ENCODE measurements around the gene RNF126.
"Not testable (repeated sequence)": the region's sequence is repeated elsewhere in the genome, so short reads cannot be mapped to it uniquely, and the experiment has no call there.

RNF126 gene

GRCh38 chr19:624433-625109 is 38.4 kb downstream of the RNF126 start:
- DNase-seq: no peak

- DNase-seq: no peak
These were observed 39.0 kb downstream of the RNF126 start for GRCh38 chr19:623974-624373.

GRCh38 chr19:623175-623916 is 39.7 kb downstream of the RNF126 start:
- DNase-seq: no peak

- DNase-seq: no peak
These were observed 40.3 kb downstream of the RNF126 start for GRCh38 chr19:622666-623065.

- no peak for DNase-seq
These were observed 41.2 kb downstream of the RNF126 start for GRCh38 chr19:621819-622218.

- DNase-seq: not testable (repeated sequence)
These were observed 41.8 kb downstream of the RNF126 start for GRCh38 chr19:621191-621590.

GRCh38 chr19:620166-620862 is 42.7 kb downstream of the RNF126 start:
- DNase-seq: no peak

GRCh38 chr19:619286-620002 is 43.6 kb downstream of the RNF126 start:
- no peak for DNase-seq

GRCh38 chr19:618674-619285 is 44.2 kb downstream of the RNF126 start:
- DNase-seq: no peak

GRCh38 chr19:618247-618619 is 44.8 kb downstream of the RNF126 start:
- no peak for DNase-seq

GRCh38 chr19:617551-618246 is 45.3 kb downstream of the RNF126 start:
- no peak for DNase-seq

GRCh38 chr19:616747-617526 is 46.1 kb downstream of the RNF126 start:
- DNase-seq: no peak

- DNase-seq: no peak
These were observed 46.8 kb downstream of the RNF126 start for GRCh38 chr19:616062-616700.

- DNase-seq: no peak
These were observed 47.4 kb downstream of the RNF126 start for GRCh38 chr19:615619-616018.

GRCh38 chr19:613732-614567 is 49.1 kb downstream of the RNF126 start:
- no peak for DNase-seq

GRCh38 chr19:612941-613340 is 50.1 kb downstream of the RNF126 start:
- no peak for DNase-seq

GRCh38 chr19:611481-611868 is 51.5 kb downstream of the RNF126 start:
- DNase-seq: peak; percentile 56 to 71

GRCh38 chr19:610801-611480 is 52.1 kb downstream of the RNF126 start:
- DNase-seq: peak; percentile 39 to 57

GRCh38 chr19:610071-610800 is 52.8 kb downstream of the RNF126 start:
- no peak for DNase-seq
